ENCODE measurements around the gene TRDN. TPM values are rescaled to one million over a fixed set of nuclear protein-coding genes. Genes with fewer than 3 reads are reported as not detected.

Gene TRDN
- total and polyA plus RNA-seq, 2 experiments from 2014 or later = 0.10 to 0.48 TPM

DNA sequence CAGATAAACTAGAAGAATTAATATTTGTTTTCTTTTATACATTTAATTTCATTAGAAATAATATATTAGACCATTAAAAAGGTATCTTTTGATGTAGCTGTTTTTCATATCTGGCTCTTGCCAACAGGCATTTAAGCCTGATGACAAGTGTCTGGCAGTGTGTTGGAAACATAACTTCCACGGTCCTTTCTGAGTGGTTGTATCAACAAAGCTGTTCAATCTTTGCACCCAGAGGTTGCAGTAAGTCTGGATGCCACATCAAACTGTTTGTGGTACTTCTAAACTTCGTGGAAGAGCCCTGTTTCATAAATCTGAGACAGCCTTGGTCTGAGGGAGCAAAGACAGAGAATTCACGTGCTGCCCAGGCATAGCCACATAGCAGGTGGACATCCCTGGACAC lies 197.4 kb downstream of the TRDN start:
- TF ChIP-seq EZH2phosphoT487 (IDR thresholded peaks at IDR 0.05; ENCODE audit: low read depth, severe bottlenecking, unreplicated experiment) (no peak), CTCF (IDR thresholded peaks at IDR 0.05; ENCODE audit: poor library complexity) (no peak), EZH2 (IDR thresholded peaks at IDR 0.05; ENCODE audit: borderline replicate concordance) (no peak)
- H3K79me2 ChIP-seq = no peaks in the 10 kb centered on the region
- no peak for DNase-seq (ENCODE audit: low spot score)
- H3K27ac ChIP-seq = no peak overlapping the region
- H2AFZ ChIP-seq = no peak overlapping the region
- WGBS (ENCODE audit: low lambda C conversion rate, missing lambda C conversion rate) = 51% methylated on average over 3 of the region's 3 CpGs
- H3K4me2 ChIP-seq = no peak overlapping the region
- H3K4me3 ChIP-seq = no peak overlapping the region
- H3K27me3 ChIP-seq = no peaks in the 10 kb centered on the region
- no peaks in the 10 kb centered on the region for H3K4me1 ChIP-seq (ENCODE audit: insufficient read depth)
- H3K36me3 ChIP-seq (replicated peaks; ENCODE audit: insufficient read depth, low read depth) = no peaks in the 10 kb centered on the region
- no peaks in the 10 kb centered on the region for H4K20me1 ChIP-seq (ENCODE audit: insufficient read depth, poor library complexity, severe bottlenecking)
- H3K9me2 ChIP-seq (replicated peaks; ENCODE audit: insufficient read depth) = no peaks in the 10 kb centered on the region
- no peaks in the 10 kb centered on the region for H3K9me3 ChIP-seq (ENCODE audit: low read depth)

GRCh38 chr6:123434186-123434585 lies 202.6 kb downstream of the TRDN start:
- Histone ChIP-seq H3K4me2 (no peak overlapping the region), H3K4me3 (no peak overlapping the region), H3K27me3 (no peaks in the 10 kb centered on the region), H3K27ac (no peak overlapping the region), H3K9me2 (replicated peaks; ENCODE audit: insufficient read depth) (no peaks in the 10 kb centered on the region), H3K4me1 (ENCODE audit: insufficient read depth) (no peaks in the 10 kb centered on the region), H3K9me3 (ENCODE audit: low read depth) (no peaks in the 10 kb centered on the region), H3K79me2 (no peaks in the 10 kb centered on the region), H2AFZ (no peak overlapping the region), H4K20me1 (ENCODE audit: insufficient read depth, poor library complexity, severe bottlenecking) (no peaks in the 10 kb centered on the region), H3K36me3 (replicated peaks; ENCODE audit: insufficient read depth, low read depth) (no peaks in the 10 kb centered on the region)
- no peak for TF ChIP-seq EZH2 (IDR thresholded peaks at IDR 0.05; ENCODE audit: borderline replicate concordance)
- TF ChIP-seq EZH2phosphoT487 (IDR thresholded peaks at IDR 0.05; ENCODE audit: low read depth, severe bottlenecking, unreplicated experiment) = no peak
- TF ChIP-seq CTCF (IDR thresholded peaks at IDR 0.05; ENCODE audit: poor library complexity) = no peak
- no peak for DNase-seq (ENCODE audit: low spot score)

DNA sequence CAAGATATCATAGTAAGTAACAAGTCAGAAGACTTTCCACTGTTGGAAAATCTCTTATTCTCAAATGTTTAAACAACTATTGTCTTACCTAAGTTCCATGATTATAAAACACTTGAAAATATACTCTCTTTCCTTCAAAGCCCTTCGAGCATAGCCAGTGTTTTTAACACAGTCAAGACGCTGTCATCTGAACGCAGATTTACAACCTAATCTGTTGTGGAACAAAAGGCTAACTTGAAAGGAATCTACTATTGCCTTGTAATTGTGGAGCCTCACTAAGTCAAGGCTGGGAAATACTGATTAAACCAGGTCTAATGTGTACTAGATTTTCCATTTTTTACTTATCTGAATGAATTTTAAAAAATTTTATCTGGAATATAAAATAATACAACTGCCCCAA lies 205.8 kb downstream of the TRDN start:
- Histone ChIP-seq H2AFZ (no peak overlapping the region), H3K36me3 (replicated peaks; ENCODE audit: insufficient read depth, low read depth) (no peaks in the 10 kb centered on the region), H3K79me2 (no peaks in the 10 kb centered on the region), H4K20me1 (ENCODE audit: insufficient read depth, poor library complexity, severe bottlenecking) (no peaks in the 10 kb centered on the region), H3K9me2 (replicated peaks; ENCODE audit: insufficient read depth) (no peaks in the 10 kb centered on the region), H3K4me3 (no peak overlapping the region), H3K27ac (no peak overlapping the region), H3K27me3 (no peaks in the 10 kb centered on the region), H3K4me2 (no peak overlapping the region), H3K9me3 (ENCODE audit: low read depth) (no peaks in the 10 kb centered on the region), H3K4me1 (ENCODE audit: insufficient read depth) (no peaks in the 10 kb centered on the region)
- TF ChIP-seq EZH2phosphoT487 (IDR thresholded peaks at IDR 0.05; ENCODE audit: low read depth, severe bottlenecking, unreplicated experiment) (no peak), EZH2 (IDR thresholded peaks at IDR 0.05; ENCODE audit: borderline replicate concordance) (no peak)
- 29% methylated on average over 3 of the region's 3 CpGs for WGBS (ENCODE audit: low lambda C conversion rate, missing lambda C conversion rate)
- DNase-seq (ENCODE audit: low spot score) = no peak

- no peaks in the 10 kb centered on the region for H3K9me2 ChIP-seq (replicated peaks; ENCODE audit: insufficient read depth)
- no peak overlapping the region for H3K4me3 ChIP-seq
- no peak for DNase-seq (ENCODE audit: low spot score)
- no peaks in the 10 kb centered on the region for H3K9me3 ChIP-seq (ENCODE audit: low read depth)
- TF ChIP-seq EZH2phosphoT487 (IDR thresholded peaks at IDR 0.05; ENCODE audit: low read depth, severe bottlenecking, unreplicated experiment) (no peak), EZH2 (IDR thresholded peaks at IDR 0.05; ENCODE audit: borderline replicate concordance) (no peak), CTCF (IDR thresholded peaks at IDR 0.05; ENCODE audit: poor library complexity) (no peak)
- H3K36me3 ChIP-seq (replicated peaks; ENCODE audit: insufficient read depth, low read depth) = no peaks in the 10 kb centered on the region
- no peak overlapping the region for H3K27ac ChIP-seq
- no peaks in the 10 kb centered on the region for H3K79me2 ChIP-seq
- no peak overlapping the region for H3K4me2 ChIP-seq
- 53% methylated on average over 1 of the region's 1 CpG for WGBS (ENCODE audit: low lambda C conversion rate, missing lambda C conversion rate)
- H4K20me1 ChIP-seq (ENCODE audit: insufficient read depth, poor library complexity, severe bottlenecking) = no peaks in the 10 kb centered on the region
- H3K4me1 ChIP-seq (ENCODE audit: insufficient read depth) = no peaks in the 10 kb centered on the region
- no peak overlapping the region for H2AFZ ChIP-seq
- no peaks in the 10 kb centered on the region for H3K27me3 ChIP-seq
These were observed 209.7 kb downstream of the TRDN start for GRCh38 chr6:123427008-123427407.
